Astrocyte (in vitro differentiated cells and primary cell): ENCODE measurements around the gene PPP2R2C. TPM values are rescaled to one million over a fixed set of nuclear protein-coding genes. Genes with fewer than 3 reads are reported as not detected.

Experiments
- DNase-seq: peaks from one replicate; pipeline ENCODE4 v3.0.0-alpha.2; 2010; ENCODE audit warnings: low read depth
- FAIRE-seq: peaks from 2 replicates; lab custom pipeline; 2011; peaks lifted over from hg19 to GRCh38; lab: Jason Lieb, UNC
- H2AFZ ChIP-seq: 2 replicates; pipeline ENCODE4 v1.6.0; 2012; ENCODE audit warnings: low read depth, low read length, inconsistent platforms
- H3K27ac ChIP-seq: 2 replicates; pipeline ENCODE4 v1.5.1; 2011; ENCODE audit warnings: low read depth, low read length, inconsistent platforms
- H3K27me3 ChIP-seq: 2 replicates; pipeline ENCODE4 v1.6.0; 2011; ENCODE audit warnings: low read length, inconsistent platforms; ENCODE audit not compliant: insufficient read depth
- H3K36me3 ChIP-seq: 2 replicates; pipeline ENCODE4 v1.5.1; 2011; ENCODE audit warnings: low read length, inconsistent platforms; ENCODE audit not compliant: insufficient read depth
- H3K4me1 ChIP-seq: 2 replicates; pipeline ENCODE4 v1.5.1; 2011; ENCODE audit warnings: low read length, inconsistent platforms; ENCODE audit not compliant: insufficient read depth
- H3K4me2 ChIP-seq: 2 replicates; pipeline ENCODE4 v1.6.0; 2012; ENCODE audit warnings: low read length, inconsistent platforms
- H3K4me3 ChIP-seq: 2 replicates; pipeline ENCODE4 v1.5.1; 2011; ENCODE audit warnings: low read depth, mild to moderate bottlenecking, low read length, inconsistent platforms; ENCODE audit not compliant: insufficient read depth
- H3K79me2 ChIP-seq: 2 replicates; pipeline ENCODE4 v1.6.0; 2012; ENCODE audit warnings: mild to moderate bottlenecking, low read length, inconsistent platforms; ENCODE audit not compliant: insufficient read depth
- H3K9ac ChIP-seq: 2 replicates; pipeline ENCODE4 v1.6.0; 2012; ENCODE audit warnings: mild to moderate bottlenecking, low read length, inconsistent platforms
- H3K9me3 ChIP-seq: 2 replicates; pipeline ENCODE4 v1.5.1; 2012; ENCODE audit warnings: low read depth, mild to moderate bottlenecking, low read length, inconsistent platforms; ENCODE audit not compliant: insufficient read depth
- H4K20me1 ChIP-seq: 2 replicates; pipeline ENCODE4 v1.6.0; 2012; ENCODE audit warnings: low read length, inconsistent platforms; ENCODE audit not compliant: insufficient read depth
- H3K27ac Mint-ChIP-seq: one replicate; pipeline ENCODE4 v1.8.0; 2021; ENCODE audit warnings: mild to moderate bottlenecking, mixed read lengths; ENCODE audit not compliant: unreplicated experiment
- H3K27me3 Mint-ChIP-seq: one replicate; pipeline ENCODE4 v1.8.0; 2021; ENCODE audit warnings: low read depth, mixed read lengths; ENCODE audit not compliant: unreplicated experiment
- H3K36me3 Mint-ChIP-seq: one replicate; pipeline ENCODE4 v1.8.0; 2021; ENCODE audit warnings: low read depth, mixed read lengths; ENCODE audit not compliant: unreplicated experiment
- H3K4me1 Mint-ChIP-seq: one replicate; pipeline ENCODE4 v1.8.0; 2021; ENCODE audit warnings: low read depth, mixed read lengths; ENCODE audit not compliant: unreplicated experiment
- H3K4me3 Mint-ChIP-seq: one replicate; pipeline ENCODE4 v1.8.0; 2021; ENCODE audit warnings: mild to moderate bottlenecking, moderate library complexity, mixed read lengths; ENCODE audit not compliant: unreplicated experiment
- H3K9me3 Mint-ChIP-seq: one replicate; pipeline ENCODE4 v1.8.0; 2021; ENCODE audit warnings: mild to moderate bottlenecking, mixed read lengths; ENCODE audit not compliant: unreplicated experiment
- CTCF ChIP-seq: IDR thresholded peaks from 2 replicates; pipeline ENCODE4 v1.5.1; 2011; ENCODE audit warnings: low read depth, mild to moderate bottlenecking, inconsistent platforms, low read length, moderate library complexity; ENCODE audit not compliant: insufficient read depth
- EZH2 ChIP-seq: IDR thresholded peaks from 2 replicates; pipeline ENCODE4 v1.6.1; 2012; ENCODE audit warnings: mild to moderate bottlenecking, low read length, inconsistent platforms; ENCODE audit not compliant: insufficient read depth
- total RNA-seq: library from RNA; stranded (reverse); gene quantifications from 2 replicates; pipeline ENCODE4 v1.2.1, GENCODE V29; 2021

Gene PPP2R2C
- total RNA-seq, 1 donor from 2014 or later: 1.1 TPM

- no peaks in the 10 kb centered on the region for H3K36me3 ChIP-seq
- H3K4me1 ChIP-seq: no peaks in the 10 kb centered on the region
- Mint-ChIP-seq H3K36me3 (no peaks in the 10 kb centered on the region), H3K9me3 (peaks cover 1% of the 10 kb centered on the region), H3K4me1 (no peaks in the 10 kb centered on the region), H3K27me3 (peaks cover 49% of the 10 kb centered on the region), H3K4me3 (no peak overlapping the region), H3K27ac (no peak overlapping the region)
- no peak for TF ChIP-seq CTCF
- no peak for TF ChIP-seq EZH2
- peaks cover 10% of the 10 kb centered on the region for H3K27me3 ChIP-seq
- H3K79me2 ChIP-seq: no peaks in the 10 kb centered on the region
- H2AFZ ChIP-seq: no peak overlapping the region
- no peak overlapping the region for H3K4me2 ChIP-seq
- no peaks in the 10 kb centered on the region for H3K9me3 ChIP-seq
- H3K9ac ChIP-seq: no peak overlapping the region
- H3K4me3 ChIP-seq: no peak overlapping the region
- H3K27ac ChIP-seq: no peak overlapping the region
- FAIRE-seq (no peak), DNase-seq (no peak)
- no peaks in the 10 kb centered on the region for H4K20me1 ChIP-seq
Measured at GRCh38 chr4:6368096-6368495, 104.3 kb downstream of the PPP2R2C start.

- no peak for TF ChIP-seq CTCF
- no peak for TF ChIP-seq EZH2
- peaks cover 1% of the 10 kb centered on the region for H3K9me3 Mint-ChIP-seq
- Histone ChIP-seq H3K9ac (no peak overlapping the region), H3K4me2 (no peak overlapping the region), H3K4me1 (no peaks in the 10 kb centered on the region), H4K20me1 (no peaks in the 10 kb centered on the region), H2AFZ (no peak overlapping the region), H3K9me3 (no peaks in the 10 kb centered on the region), H3K27me3 (peaks cover 10% of the 10 kb centered on the region), H3K36me3 (no peaks in the 10 kb centered on the region), H3K4me3 (no peak overlapping the region), H3K27ac (no peak overlapping the region), H3K79me2 (no peaks in the 10 kb centered on the region)
- peaks cover 53% of the 10 kb centered on the region for H3K27me3 Mint-ChIP-seq
- no peak for DNase-seq
- H3K36me3 Mint-ChIP-seq: no peaks in the 10 kb centered on the region
- no peak for FAIRE-seq
- H3K27ac Mint-ChIP-seq: no peak overlapping the region
- no peak overlapping the region for H3K4me3 Mint-ChIP-seq
- H3K4me1 Mint-ChIP-seq: no peaks in the 10 kb centered on the region
Measured at GRCh38 chr4:6367371-6367851, 105.0 kb downstream of the PPP2R2C start.

- Histone ChIP-seq H4K20me1 (no peaks in the 10 kb centered on the region), H3K9me3 (no peaks in the 10 kb centered on the region), H2AFZ (no peak overlapping the region), H3K36me3 (no peaks in the 10 kb centered on the region), H3K27me3 (peaks cover 10% of the 10 kb centered on the region), H3K4me1 (no peaks in the 10 kb centered on the region), H3K27ac (no peak overlapping the region), H3K4me2 (no peak overlapping the region), H3K79me2 (no peaks in the 10 kb centered on the region), H3K4me3 (no peak overlapping the region), H3K9ac (no peak overlapping the region)
- Mint-ChIP-seq H3K27me3 (peaks cover 60% of the 10 kb centered on the region), H3K27ac (no peak overlapping the region), H3K36me3 (no peaks in the 10 kb centered on the region), H3K9me3 (peaks cover 1% of the 10 kb centered on the region), H3K4me1 (no peaks in the 10 kb centered on the region), H3K4me3 (no peak overlapping the region)
- DNase-seq (no peak), FAIRE-seq (no peak)
- TF ChIP-seq CTCF (no peak), EZH2 (no peak)
Measured at GRCh38 chr4:6366581-6366980, 105.8 kb downstream of the PPP2R2C start.
